ENCODE data around the gene PPARG. TPM values are rescaled to one million over a fixed set of nuclear protein-coding genes. Genes with fewer than 3 reads are reported as not detected.
"Not testable (repeated sequence)": the region's sequence is repeated elsewhere in the genome, so short reads cannot be mapped to it uniquely, and the experiment has no call there.

PPARG gene
- polyA plus RNA-seq, 4 donors, result 11.7 to 40.3 (median 30.6) TPM

GRCh38 chr3:12454076-12454815 is 165.4 kb downstream of the PPARG start:
- Histone ChIP-seq H3K27me3 (ENCODE audit: control insufficient read depth in 3 of 3, insufficient read depth in 3 of 3, low read length in 3 of 3) (no peaks in the 10 kb centered on the region), H3K4me1 (ENCODE audit: control insufficient read depth in 3 of 3, insufficient read depth in 2 of 3, low read depth in 1 of 3, low read length in 2 of 3) (peaks cover 0 to 6% (median 0%) of the 10 kb centered on the region in 3 donors), H3K4me3 (ENCODE audit: low read depth in 1 of 3, low read length in 3 of 3) (no peak overlapping the region), H3K27ac (ENCODE audit: low read depth in 1 of 3, low read length in 2 of 3) (no peak overlapping the region), H3K9me3 (ENCODE audit: control insufficient read depth in 2 of 2, insufficient read depth in 1 of 2, low read depth in 1 of 2, low read length in 1 of 2) (peaks cover 0 to 5% of the 10 kb centered on the region in 2 donors), H3K36me3 (ENCODE audit: control insufficient read depth in 3 of 3, insufficient read depth in 2 of 3, low read depth in 1 of 3, low read length in 3 of 3) (no peaks in the 10 kb centered on the region)
- WGBS, 3 donors, result 69 to 75% (median 70%) methylated on average over 6 of the region's 6 CpGs
- FAIRE-seq (no peak), DNase-seq (no peak)

GRCh38 chr3:12454816-12455121 is 165.9 kb downstream of the PPARG start:
- FAIRE-seq, result no peak
- H3K27ac ChIP-seq (ENCODE audit: low read depth in 1 of 3, low read length in 2 of 3), result no peak overlapping the region
- no peak for DNase-seq
- peaks cover 0 to 5% of the 10 kb centered on the region in 2 donors for H3K9me3 ChIP-seq (ENCODE audit: control insufficient read depth in 2 of 2, insufficient read depth in 1 of 2, low read depth in 1 of 2, low read length in 1 of 2)
- no peaks in the 10 kb centered on the region for H3K27me3 ChIP-seq (ENCODE audit: control insufficient read depth in 3 of 3, insufficient read depth in 3 of 3, low read length in 3 of 3)
- H3K36me3 ChIP-seq (ENCODE audit: control insufficient read depth in 3 of 3, insufficient read depth in 2 of 3, low read depth in 1 of 3, low read length in 3 of 3), result no peaks in the 10 kb centered on the region
- peaks cover 0 to 6% (median 0%) of the 10 kb centered on the region in 3 donors for H3K4me1 ChIP-seq (ENCODE audit: control insufficient read depth in 3 of 3, insufficient read depth in 2 of 3, low read depth in 1 of 3, low read length in 2 of 3)
- 76 to 80% (median 77%) methylated on average over 2 of the region's 2 CpGs for WGBS, 3 donors
- H3K4me3 ChIP-seq (ENCODE audit: low read depth in 1 of 3, low read length in 3 of 3), result no peak overlapping the region

- Histone ChIP-seq H3K27ac (ENCODE audit: low read depth in 1 of 3, low read length in 2 of 3) (no peak overlapping the region), H3K36me3 (ENCODE audit: control insufficient read depth in 3 of 3, insufficient read depth in 2 of 3, low read depth in 1 of 3, low read length in 3 of 3) (no peaks in the 10 kb centered on the region), H3K27me3 (ENCODE audit: control insufficient read depth in 3 of 3, insufficient read depth in 3 of 3, low read length in 3 of 3) (no peaks in the 10 kb centered on the region), H3K4me3 (ENCODE audit: low read depth in 1 of 3, low read length in 3 of 3) (no peak overlapping the region), H3K4me1 (ENCODE audit: control insufficient read depth in 3 of 3, insufficient read depth in 2 of 3, low read depth in 1 of 3, low read length in 2 of 3) (peaks cover 0 to 13% (median 2%) of the 10 kb centered on the region in 3 donors), H3K9me3 (ENCODE audit: control insufficient read depth in 2 of 2, insufficient read depth in 1 of 2, low read depth in 1 of 2, low read length in 1 of 2) (peaks cover 0 to 5% of the 10 kb centered on the region in 2 donors)
- WGBS, 3 donors, result 92 to 96% (median 94%) methylated on average over 7 of the region's 7 CpGs
- DNase-seq, result no peak
- FAIRE-seq, result no peak
Measured at GRCh38 chr3:12455740-12456139, 166.9 kb downstream of the PPARG start.

GRCh38 chr3:12456441-12456840 is 167.6 kb downstream of the PPARG start:
- H3K9me3 ChIP-seq (ENCODE audit: control insufficient read depth in 2 of 2, insufficient read depth in 1 of 2, low read depth in 1 of 2, low read length in 1 of 2), result peaks cover 0 to 3% of the 10 kb centered on the region in 2 donors
- no peaks in the 10 kb centered on the region for H3K36me3 ChIP-seq (ENCODE audit: control insufficient read depth in 3 of 3, insufficient read depth in 2 of 3, low read depth in 1 of 3, low read length in 3 of 3)
- no peak for FAIRE-seq
- 78 to 87% (median 78%) methylated on average over 3 of the region's 3 CpGs for whole genome bisulfite sequencing, 3 donors
- no peak overlapping the region for H3K27ac ChIP-seq (ENCODE audit: low read depth in 1 of 3, low read length in 2 of 3)
- no peak overlapping the region for H3K4me3 ChIP-seq (ENCODE audit: low read depth in 1 of 3, low read length in 3 of 3)
- H3K4me1 ChIP-seq (ENCODE audit: control insufficient read depth in 3 of 3, insufficient read depth in 2 of 3, low read depth in 1 of 3, low read length in 2 of 3), result peaks cover 0 to 20% (median 2%) of the 10 kb centered on the region in 3 donors
- no peak for DNase-seq
- no peaks in the 10 kb centered on the region for H3K27me3 ChIP-seq (ENCODE audit: control insufficient read depth in 3 of 3, insufficient read depth in 3 of 3, low read length in 3 of 3)

- not testable (repeated sequence) for DNase-seq; FAIRE-seq; H3K4me3 ChIP-seq (ENCODE audit: low read depth in 1 of 3, low read length in 3 of 3); H3K27ac ChIP-seq (ENCODE audit: low read depth in 1 of 3, low read length in 2 of 3); H3K36me3 ChIP-seq (ENCODE audit: control insufficient read depth in 3 of 3, insufficient read depth in 2 of 3, low read depth in 1 of 3, low read length in 3 of 3); H3K9me3 ChIP-seq (ENCODE audit: control insufficient read depth in 2 of 2, insufficient read depth in 1 of 2, low read depth in 1 of 2, low read length in 1 of 2); H3K27me3 ChIP-seq (ENCODE audit: control insufficient read depth in 3 of 3, insufficient read depth in 3 of 3, low read length in 3 of 3)
- peaks cover 0 to 29% (median 2%) of the 10 kb centered on the region in 3 donors for H3K4me1 ChIP-seq (ENCODE audit: control insufficient read depth in 3 of 3, insufficient read depth in 2 of 3, low read depth in 1 of 3, low read length in 2 of 3)
- 75 to 85% (median 80%) methylated on average over 4 of the region's 4 CpGs for WGBS, 3 donors
Measured at GRCh38 chr3:12457380-12457779, 168.5 kb downstream of the PPARG start.

- DNase-seq (no peak), FAIRE-seq (no peak)
- WGBS, 3 donors, result 81 to 83% (median 83%) methylated on average over 8 of the region's 8 CpGs
- Histone ChIP-seq H3K27me3 (ENCODE audit: control insufficient read depth in 3 of 3, insufficient read depth in 3 of 3, low read length in 3 of 3) (no peaks in the 10 kb centered on the region), H3K36me3 (ENCODE audit: control insufficient read depth in 3 of 3, insufficient read depth in 2 of 3, low read depth in 1 of 3, low read length in 3 of 3) (no peaks in the 10 kb centered on the region), H3K9me3 (ENCODE audit: control insufficient read depth in 2 of 2, insufficient read depth in 1 of 2, low read depth in 1 of 2, low read length in 1 of 2) (no peaks in the 10 kb centered on the region), H3K4me1 (ENCODE audit: control insufficient read depth in 3 of 3, insufficient read depth in 2 of 3, low read depth in 1 of 3, low read length in 2 of 3) (peaks cover 0 to 38% (median 2%) of the 10 kb centered on the region in 3 donors), H3K4me3 (ENCODE audit: low read depth in 1 of 3, low read length in 3 of 3) (no peak overlapping the region), H3K27ac (ENCODE audit: low read depth in 1 of 3, low read length in 2 of 3) (no peak overlapping the region)
Measured at GRCh38 chr3:12458901-12459300, 170.0 kb downstream of the PPARG start.

- H3K27me3 ChIP-seq (ENCODE audit: control insufficient read depth in 3 of 3, insufficient read depth in 3 of 3, low read length in 3 of 3), result no peaks in the 10 kb centered on the region
- H3K4me3 ChIP-seq (ENCODE audit: low read depth in 1 of 3, low read length in 3 of 3), result no peak overlapping the region
- peaks cover 0 to 40% (median 2%) of the 10 kb centered on the region in 3 donors for H3K4me1 ChIP-seq (ENCODE audit: control insufficient read depth in 3 of 3, insufficient read depth in 2 of 3, low read depth in 1 of 3, low read length in 2 of 3)
- FAIRE-seq (no peak), DNase-seq (peak in 1 of 2 donors; percentile 59)
- no peaks in the 10 kb centered on the region for H3K9me3 ChIP-seq (ENCODE audit: control insufficient read depth in 2 of 2, insufficient read depth in 1 of 2, low read depth in 1 of 2, low read length in 1 of 2)
- 52 to 68% (median 62%) methylated on average over 3 of the region's 3 CpGs for WGBS, 3 donors
- H3K36me3 ChIP-seq (ENCODE audit: control insufficient read depth in 3 of 3, insufficient read depth in 2 of 3, low read depth in 1 of 3, low read length in 3 of 3), result no peaks in the 10 kb centered on the region
- H3K27ac ChIP-seq (ENCODE audit: low read depth in 1 of 3, low read length in 2 of 3), result peak overlapping the region in 1 of 3 donors; percentile 21
Measured at GRCh38 chr3:12460127-12460526, 171.3 kb downstream of the PPARG start.

- FAIRE-seq (no peak), DNase-seq (no peak)
- WGBS, 3 donors, result 83 to 91% (median 87%) methylated on average over 7 of the region's 7 CpGs
- Histone ChIP-seq H3K36me3 (ENCODE audit: control insufficient read depth in 3 of 3, insufficient read depth in 2 of 3, low read depth in 1 of 3, low read length in 3 of 3) (no peaks in the 10 kb centered on the region), H3K27ac (ENCODE audit: low read depth in 1 of 3, low read length in 2 of 3) (peak overlapping the region in 1 of 3 donors; percentile 20), H3K9me3 (ENCODE audit: control insufficient read depth in 2 of 2, insufficient read depth in 1 of 2, low read depth in 1 of 2, low read length in 1 of 2) (no peaks in the 10 kb centered on the region), H3K4me1 (ENCODE audit: control insufficient read depth in 3 of 3, insufficient read depth in 2 of 3, low read depth in 1 of 3, low read length in 2 of 3) (peaks cover 0 to 40% (median 2%) of the 10 kb centered on the region in 3 donors), H3K4me3 (ENCODE audit: low read depth in 1 of 3, low read length in 3 of 3) (no peak overlapping the region), H3K27me3 (ENCODE audit: control insufficient read depth in 3 of 3, insufficient read depth in 3 of 3, low read length in 3 of 3) (no peaks in the 10 kb centered on the region)
Measured at GRCh38 chr3:12461097-12461649, 172.3 kb downstream of the PPARG start.
